Loucy (cell line): ENCODE measurements around the gene MRPS15.

ENCODE experiments used
- EZH2phosphoT487 ChIP-seq: fragments of 200-600 bp; IDR thresholded peaks from 2 replicates; pipeline ENCODE4 v1.6.1; 2018; ENCODE audit warnings: antibody characterized with exemption, mild to moderate bottlenecking, moderate library complexity, borderline replicate concordance
- TF ChIP-seq, protein P1 (sequence below): fragments of 200-600 bp; sonication (generic); conservative IDR thresholded peaks from 2 replicates; pipeline ENCODE4 v1.5.1; 2014; ENCODE audit warnings: mild to moderate bottlenecking, antibody characterized with exemption, low read length

GRCh38 chr1:36479505-36480051 lies 15.4 kb upstream of the MRPS15 start:
- TF ChIP-seq, protein P1, sequence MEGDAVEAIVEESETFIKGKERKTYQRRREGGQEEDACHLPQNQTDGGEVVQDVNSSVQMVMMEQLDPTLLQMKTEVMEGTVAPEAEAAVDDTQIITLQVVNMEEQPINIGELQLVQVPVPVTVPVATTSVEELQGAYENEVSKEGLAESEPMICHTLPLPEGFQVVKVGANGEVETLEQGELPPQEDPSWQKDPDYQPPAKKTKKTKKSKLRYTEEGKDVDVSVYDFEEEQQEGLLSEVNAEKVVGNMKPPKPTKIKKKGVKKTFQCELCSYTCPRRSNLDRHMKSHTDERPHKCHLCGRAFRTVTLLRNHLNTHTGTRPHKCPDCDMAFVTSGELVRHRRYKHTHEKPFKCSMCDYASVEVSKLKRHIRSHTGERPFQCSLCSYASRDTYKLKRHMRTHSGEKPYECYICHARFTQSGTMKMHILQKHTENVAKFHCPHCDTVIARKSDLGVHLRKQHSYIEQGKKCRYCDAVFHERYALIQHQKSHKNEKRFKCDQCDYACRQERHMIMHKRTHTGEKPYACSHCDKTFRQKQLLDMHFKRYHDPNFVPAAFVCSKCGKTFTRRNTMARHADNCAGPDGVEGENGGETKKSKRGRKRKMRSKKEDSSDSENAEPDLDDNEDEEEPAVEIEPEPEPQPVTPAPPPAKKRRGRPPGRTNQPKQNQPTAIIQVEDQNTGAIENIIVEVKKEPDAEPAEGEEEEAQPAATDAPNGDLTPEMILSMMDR, result no peak
- TF ChIP-seq EZH2phosphoT487, result no peak
